Stomach (tissue), 9 donors: Measurements from ENCODE around the gene CTSF. TPM values are rescaled to one million over a fixed set of nuclear protein-coding genes. Genes with fewer than 3 reads are reported as not detected.
A peak's percentile ranks its signal among the peaks of the same experiment; 100 is the strongest.

Experiments
- DNase-seq, 2 donors: peaks; one replicate each; pipeline versions ENCODE4 v3.0.0 to v3.0.0-alpha.2; 2013 to 2019
- H3K27ac ChIP-seq, 5 donors: fragments of 200-600 bp in 4 of 5; sonication (generic) in 4 of 5; one replicate each; pipeline ENCODE4 v1.5.1; 2013 to 2019; ENCODE audit warnings: mild to moderate bottlenecking in 1 of 5, moderate library complexity in 1 of 5
- H3K27me3 ChIP-seq, 3 donors: fragments of 200-600 bp; sonication (generic); one replicate each; pipeline ENCODE4 v1.5.1; 2017 to 2019; ENCODE audit warnings: mixed run types in 1 of 3
- H3K36me3 ChIP-seq, 4 donors: fragments of 200-600 bp; sonication (generic); 1 replicate in 3 of 4; 2 replicates in 1 of 4; pipeline ENCODE4 v1.5.1; 2016 to 2019
- H3K4me1 ChIP-seq, 4 donors: fragments of 200-600 bp; sonication (generic); one replicate each; pipeline ENCODE4 v1.5.1; 2016 to 2019
- H3K4me3 ChIP-seq, 4 donors: fragments of 200-600 bp; sonication (generic) in 3 of 4; one replicate each; pipeline ENCODE4 v1.5.1; 2016 to 2019; ENCODE audit warnings: mild to moderate bottlenecking in 1 of 4
- H3K9me3 ChIP-seq, 4 donors: fragments of 200-600 bp; sonication (generic); one replicate each; pipeline ENCODE4 v1.5.1; 2016 to 2019
- CTCF ChIP-seq, 7 experiments: fragments of 450-650 bp in 4 of 7; fragments of 200-600 bp in 3 of 7; sonication (generic) in 3 of 7; IDR thresholded peaks; one replicate each; pipeline ENCODE4 v1.5.1; 2016 to 2019; ENCODE audit warnings: antibody characterized with exemption in 7 of 7, control low read depth in 2 of 7, mild to moderate bottlenecking in 1 of 7
- EP300 ChIP-seq: sonication (generic); formaldehyde crosslinking; IDR thresholded peaks from one replicate; pipeline ENCODE4 v1.6.1; 2017; ENCODE audit warnings: antibody characterized with exemption
- POLR2A ChIP-seq, 4 donors: fragments of 450-650 bp; IDR thresholded peaks; one replicate each; pipeline ENCODE4 v1.6.1; 2016; ENCODE audit warnings: antibody characterized with exemption in 4 of 4, control low read depth in 2 of 4, mild to moderate bottlenecking in 1 of 4, moderate library complexity in 1 of 4
- POLR2AphosphoS5 ChIP-seq, 3 donors: sonication (generic); formaldehyde crosslinking; IDR thresholded peaks; one replicate each; pipeline ENCODE4 v1.6.1; 2016; ENCODE audit warnings: antibody characterized with exemption in 3 of 3
- WGBS, 5 donors: extraction: QIAGEN DNeasy Blood & Tissue Kit in 3 of 5; methylation state at CpG; one replicate each; pipeline versions ENCODE4 v1.1.5 to v1.1.7; 2013 to 2018; 5-methylcytosine and 5-hydroxymethylcytosine counted together
- intact Hi-C: fragments of 100-400 bp; cut with DNase I; formaldehyde crosslinking; loops from one replicate; pipeline ENCODE4 v1.15.1; 2023; ENCODE audit warnings: low total_unique reads
- polyA plus RNA-seq, 3 donors: library from polyadenylated mRNA; stranded (reverse); fragments of 200-250 nt; gene quantifications; one replicate each; pipeline ENCODE4 v1.2.3, GENCODE V29; 2013
- total RNA-seq, 5 donors: library from RNA; depleted of rRNA; stranded (reverse); fragments of >200 nt; gene quantifications; one replicate each; pipeline versions ENCODE4 v1.1.0 to v1.2.3, GENCODE V29; 2014 to 2016
- donor health status: healthy with polysubstance abuse.
- donor health status: Bipolar disorder and iron deficiency.
- donor health status: healthy.

CTSF gene
- total and polyA plus RNA-seq, 8 donors = 7.6 to 105 (median 34.4) TPM

- no peak for DNase-seq
- intact Hi-C loops = no loop called here
- TF ChIP-seq POLR2A (IDR thresholded peaks at IDR 0.05) (no peak), CTCF (IDR thresholded peaks at IDR 0.05) (no peak), POLR2AphosphoS5 (IDR thresholded peaks at IDR 0.05) (no peak), EP300 (no peak)
Observed at GRCh38 chr11:66598993-66599392, 30.6 kb upstream of the CTSF start.

GRCh38 chr11:66595245-66595904 lies 27.0 kb upstream of the CTSF start:
- H3K36me3 ChIP-seq = peaks cover 7 to 17% (median 16%) of the 10 kb centered on the region in 4 donors
- no peaks in the 10 kb centered on the region for H3K9me3 ChIP-seq
- H3K27ac ChIP-seq = peak overlapping the region in 4 of 5 donors; percentile 43 to 74 (median 64)
- peaks cover 31 to 45% (median 37%) of the 10 kb centered on the region in 4 donors for H3K4me1 ChIP-seq
- 21 to 53% (median 30%) methylated on average over 5 of the region's 5 CpGs for WGBS, 5 donors
- DNase-seq = peak; percentile 47 to 89
- intact Hi-C loops = no loop called here
- TF ChIP-seq CTCF (IDR thresholded peaks at IDR 0.05) (no peak), EP300 (no peak), POLR2A (IDR thresholded peaks at IDR 0.05) (no peak), POLR2AphosphoS5 (IDR thresholded peaks at IDR 0.05) (no peak)
- H3K4me3 ChIP-seq = no peak overlapping the region
- H3K27me3 ChIP-seq = no peaks in the 10 kb centered on the region

More at GRCh38 chr11:66598993-66599392, 30.6 kb upstream of the CTSF start:
- Histone ChIP-seq H3K9me3 (no peaks in the 10 kb centered on the region), H3K4me3 (no peak overlapping the region), H3K4me1 (peaks cover 18 to 41% (median 21%) of the 10 kb centered on the region in 4 donors), H3K27me3 (no peaks in the 10 kb centered on the region), H3K36me3 (peaks cover 11 to 51% (median 49%) of the 10 kb centered on the region in 4 donors), H3K27ac (no peak overlapping the region)
- WGBS, 5 donors = 95 to 100% (median 98%) methylated on average over 5 to 6 of the region's 6 CpGs

- intact Hi-C loops = no loop called here
- no peaks in the 10 kb centered on the region for H3K9me3 ChIP-seq
- H3K27ac ChIP-seq = peak overlapping the region; percentile 58 to 91 (median 84)
- no peak for DNase-seq
- peak overlapping the region; percentile 61 to 74 (median 66) for H3K4me3 ChIP-seq
- no peaks in the 10 kb centered on the region for H3K27me3 ChIP-seq
- TF ChIP-seq EP300 (no peak), CTCF (IDR thresholded peaks at IDR 0.05) (no peak), POLR2A (IDR thresholded peaks at IDR 0.05) (no peak), POLR2AphosphoS5 (IDR thresholded peaks at IDR 0.05) (no peak)
- H3K4me1 ChIP-seq = peaks cover 31 to 45% (median 37%) of the 10 kb centered on the region in 4 donors
- WGBS, 5 donors = 40 to 64% (median 58%) methylated on average over 7 of the region's 7 CpGs
- H3K36me3 ChIP-seq = no peaks in the 10 kb centered on the region
Observed at GRCh38 chr11:66593650-66594049, 25.2 kb upstream of the CTSF start.

GRCh38 chr11:66593303-66593635 lies 24.9 kb upstream of the CTSF start:
- no peaks in the 10 kb centered on the region for H3K9me3 ChIP-seq
- intact Hi-C loops = no loop called here
- no peak for DNase-seq
- H3K36me3 ChIP-seq = no peaks in the 10 kb centered on the region
- H3K4me3 ChIP-seq = peak overlapping the region; percentile 61 to 74 (median 66)
- H3K27me3 ChIP-seq = no peaks in the 10 kb centered on the region
- WGBS, 5 donors = 6 to 11% (median 9%) methylated on average over 12 of the region's 12 CpGs
- peak overlapping the region; percentile 58 to 91 (median 84) for H3K27ac ChIP-seq
- peaks cover 31 to 45% (median 37%) of the 10 kb centered on the region in 4 donors for H3K4me1 ChIP-seq
- no peak for TF ChIP-seq POLR2AphosphoS5 (IDR thresholded peaks at IDR 0.05)
- no peak for TF ChIP-seq POLR2A (IDR thresholded peaks at IDR 0.05)
- TF ChIP-seq EP300 = no peak
- no peak for TF ChIP-seq CTCF (IDR thresholded peaks at IDR 0.05)
